Measurements from ENCODE around the gene TIAL1.

DNA sequence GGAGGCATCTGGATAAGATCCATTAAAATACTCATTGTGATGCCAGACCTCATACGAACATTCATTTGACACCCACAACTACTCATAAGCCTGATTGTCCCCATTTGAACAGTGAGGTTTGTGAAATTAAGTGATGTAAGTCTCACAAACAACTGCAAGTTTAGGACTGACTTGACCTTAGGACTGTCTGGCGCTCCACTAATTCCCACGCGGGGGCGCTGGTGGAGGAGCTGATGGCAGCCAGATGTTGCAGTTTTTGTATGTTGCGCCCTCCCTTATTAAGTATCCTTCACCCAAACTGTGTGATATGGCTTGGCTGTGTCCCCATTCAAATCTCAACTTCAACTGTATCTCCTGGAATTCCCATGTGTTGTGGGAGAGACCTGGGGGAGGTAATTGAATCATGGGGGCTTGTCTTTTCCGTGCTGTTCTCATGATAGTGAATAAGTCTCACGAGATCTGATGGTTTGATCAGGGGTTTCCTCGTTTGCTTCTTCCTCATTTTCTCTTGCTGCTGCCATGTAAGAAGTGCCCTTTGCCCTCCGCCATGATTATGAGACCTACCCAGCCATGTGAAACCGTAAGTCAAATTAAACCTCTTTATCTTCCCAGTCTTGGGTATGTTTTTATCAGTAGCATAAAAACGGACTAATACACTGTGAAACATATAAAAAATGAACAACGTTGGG is 20.3 kb upstream of the TIAL1 start:
- TF ChIP-seq POLR2A (IDR thresholded peaks at IDR 0.05; ENCODE audit: low read depth, low read length) (no peak), CTCF (IDR thresholded peaks at IDR 0.05; ENCODE audit: extremely low read depth in 1 of 2, insufficient read depth in 1 of 2, low read depth in 1 of 2, low read length in 2 of 2) (peak in 1 of 2 donors; percentile 14), EZH2 (IDR thresholded peaks at IDR 0.05; ENCODE audit: borderline replicate concordance, low read depth, low read length, severe bottlenecking) (no peak), POLR2AphosphoS5 (IDR thresholded peaks at IDR 0.05; ENCODE audit: insufficient read depth, low read depth, low read length) (no peak)

Measured in endothelial cell of umbilical vein (primary cell).